Lower leg skin (tissue), 3 donors: ENCODE data around the gene OR2W1.

Experiments used
- POLR2A ChIP-seq, 2 donors: fragments of 450-650 bp; IDR thresholded peaks; one replicate each; pipeline ENCODE4 v1.6.1; 2016 to 2017; ENCODE audit warnings: antibody characterized with exemption in 2 of 2, mild to moderate bottlenecking in 1 of 2, moderate library complexity in 1 of 2
- TF ChIP-seq, protein P1 (sequence below), 3 donors: fragments of 450-650 bp; IDR thresholded peaks; one replicate each; pipeline ENCODE4 v1.5.1; 2016; ENCODE audit warnings: antibody characterized with exemption in 3 of 3, mild to moderate bottlenecking in 3 of 3, moderate library complexity in 2 of 3

DNA sequence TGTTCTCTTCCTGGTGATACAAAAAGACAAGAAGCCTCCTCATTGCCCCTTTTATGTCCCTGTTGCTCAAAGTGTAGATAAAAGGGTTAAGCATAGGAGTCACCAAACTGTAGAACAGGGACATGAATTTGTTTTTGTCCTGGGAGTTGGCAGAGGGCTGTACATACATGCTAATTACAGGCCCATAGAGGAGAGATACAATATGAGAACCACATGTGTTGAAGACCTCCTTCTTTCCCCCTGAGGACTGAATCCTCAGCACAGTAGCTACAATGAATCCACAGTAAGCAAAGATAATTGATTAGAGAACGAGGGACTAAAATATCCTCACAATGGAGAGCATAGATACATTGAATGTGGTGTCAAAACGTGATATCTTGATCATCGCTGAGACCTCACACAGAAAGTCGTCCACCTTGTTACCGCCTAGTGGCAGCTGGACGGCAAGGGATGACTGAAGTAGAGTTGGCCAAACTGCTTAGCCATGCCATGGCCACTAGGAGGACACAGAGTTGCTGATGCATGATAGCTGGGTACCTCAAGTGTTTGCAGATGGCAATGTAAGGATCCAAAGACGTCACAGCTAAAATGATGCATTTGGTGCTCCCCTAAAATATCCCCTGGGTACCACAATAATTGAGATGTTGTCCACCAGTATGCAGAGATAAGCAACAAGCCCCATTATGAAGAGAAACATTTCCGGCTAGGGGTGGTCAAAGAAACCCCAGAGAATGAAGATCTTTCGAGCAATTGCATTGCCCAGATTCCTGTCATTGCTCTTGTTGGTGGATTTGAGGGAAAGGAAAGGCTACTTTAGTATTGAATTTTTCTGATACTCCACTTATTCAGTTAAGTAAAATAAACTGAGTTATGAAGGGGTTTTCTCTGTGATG is 27.1 kb upstream of the OR2W1 start:
- TF ChIP-seq, protein P1, sequence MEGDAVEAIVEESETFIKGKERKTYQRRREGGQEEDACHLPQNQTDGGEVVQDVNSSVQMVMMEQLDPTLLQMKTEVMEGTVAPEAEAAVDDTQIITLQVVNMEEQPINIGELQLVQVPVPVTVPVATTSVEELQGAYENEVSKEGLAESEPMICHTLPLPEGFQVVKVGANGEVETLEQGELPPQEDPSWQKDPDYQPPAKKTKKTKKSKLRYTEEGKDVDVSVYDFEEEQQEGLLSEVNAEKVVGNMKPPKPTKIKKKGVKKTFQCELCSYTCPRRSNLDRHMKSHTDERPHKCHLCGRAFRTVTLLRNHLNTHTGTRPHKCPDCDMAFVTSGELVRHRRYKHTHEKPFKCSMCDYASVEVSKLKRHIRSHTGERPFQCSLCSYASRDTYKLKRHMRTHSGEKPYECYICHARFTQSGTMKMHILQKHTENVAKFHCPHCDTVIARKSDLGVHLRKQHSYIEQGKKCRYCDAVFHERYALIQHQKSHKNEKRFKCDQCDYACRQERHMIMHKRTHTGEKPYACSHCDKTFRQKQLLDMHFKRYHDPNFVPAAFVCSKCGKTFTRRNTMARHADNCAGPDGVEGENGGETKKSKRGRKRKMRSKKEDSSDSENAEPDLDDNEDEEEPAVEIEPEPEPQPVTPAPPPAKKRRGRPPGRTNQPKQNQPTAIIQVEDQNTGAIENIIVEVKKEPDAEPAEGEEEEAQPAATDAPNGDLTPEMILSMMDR (IDR thresholded peaks at IDR 0.05): no peak
- no peak for TF ChIP-seq POLR2A (IDR thresholded peaks at IDR 0.05)
